Activated naive CD4-positive, alpha-beta T cell treated with anti-CD3 and anti-CD28 coated beads, Interleukin-2, amount 50 U/mL, for 24 hours (primary cell): ENCODE data around the gene MAGI1.
"Not testable (repeated sequence)": the region's sequence is repeated elsewhere in the genome, so short reads cannot be mapped to it uniquely, and the experiment has no call there.

Experiments used
- H3K27ac Mint-ChIP-seq: one replicate; pipeline ENCODE4 v1.8.0; 2021; ENCODE audit warnings: mild to moderate bottlenecking, mixed read lengths
- H3K27me3 Mint-ChIP-seq: one replicate; pipeline ENCODE4 v1.8.0; 2021; ENCODE audit warnings: mixed read lengths
- H3K36me3 Mint-ChIP-seq: one replicate; pipeline ENCODE4 v1.8.0; 2021; ENCODE audit warnings: mixed read lengths
- H3K4me1 Mint-ChIP-seq: one replicate; pipeline ENCODE4 v1.8.0; 2021; ENCODE audit warnings: mixed read lengths
- H3K4me3 Mint-ChIP-seq: one replicate; pipeline ENCODE4 v1.8.0; 2021; ENCODE audit warnings: mild to moderate bottlenecking, mixed read lengths
- H3K9me3 Mint-ChIP-seq: one replicate; pipeline ENCODE4 v1.8.0; 2021; ENCODE audit warnings: mixed read lengths

MAGI1 gene

GRCh38 chr3:65880350-65880749 lies 158.4 kb downstream of the MAGI1 start:
- Mint-ChIP-seq H3K36me3 (no peaks in the 10 kb centered on the region), H3K27me3 (no peaks in the 10 kb centered on the region), H3K27ac (no peak overlapping the region), H3K9me3 (peaks cover 5% of the 10 kb centered on the region), H3K4me3 (no peak overlapping the region), H3K4me1 (no peaks in the 10 kb centered on the region)

DNA sequence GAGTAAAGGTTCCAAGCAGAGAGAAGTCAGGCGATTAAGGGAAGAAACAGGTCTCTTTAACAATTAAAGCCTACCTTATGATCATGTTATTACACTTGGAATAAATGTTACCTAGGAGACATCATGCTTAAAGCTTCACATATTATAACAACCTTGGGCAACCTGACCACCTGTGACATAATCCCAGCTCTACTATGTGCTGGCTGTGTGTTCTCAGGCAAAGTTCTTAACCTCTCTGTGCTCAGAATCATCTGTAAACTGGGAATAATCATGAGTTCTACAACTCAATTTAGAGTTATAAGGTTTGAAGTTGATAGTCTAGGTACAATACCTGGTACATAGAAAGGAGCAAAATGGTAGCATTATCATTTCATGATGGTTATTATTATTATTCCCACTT lies 159.3 kb downstream of the MAGI1 start:
- no peaks in the 10 kb centered on the region for H3K36me3 Mint-ChIP-seq
- peaks cover 5% of the 10 kb centered on the region for H3K9me3 Mint-ChIP-seq
- H3K27ac Mint-ChIP-seq = no peak overlapping the region
- no peaks in the 10 kb centered on the region for H3K4me1 Mint-ChIP-seq
- H3K4me3 Mint-ChIP-seq = no peak overlapping the region
- H3K27me3 Mint-ChIP-seq = no peaks in the 10 kb centered on the region

DNA sequence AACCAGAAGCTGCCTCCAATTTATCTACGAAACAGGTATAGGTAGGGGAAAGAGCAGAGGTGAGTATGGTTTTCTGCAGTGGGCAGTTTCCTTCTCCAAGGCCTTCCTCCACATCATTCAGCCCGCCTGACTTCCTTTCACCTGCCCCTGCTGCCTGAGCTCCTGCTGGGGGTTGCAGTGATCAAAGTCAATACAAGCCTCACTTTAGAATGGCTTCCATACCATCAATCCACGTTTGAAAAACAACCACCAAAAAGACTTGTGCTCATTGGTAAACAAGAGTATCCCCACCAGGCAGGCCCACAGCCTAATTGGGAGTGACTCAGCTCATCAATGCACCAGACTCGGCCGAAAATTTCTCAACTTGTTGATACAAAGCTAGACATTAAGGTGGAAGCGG lies 159.9 kb downstream of the MAGI1 start:
- H3K9me3 Mint-ChIP-seq = peaks cover 5% of the 10 kb centered on the region
- no peak overlapping the region for H3K4me3 Mint-ChIP-seq
- H3K36me3 Mint-ChIP-seq = no peaks in the 10 kb centered on the region
- no peaks in the 10 kb centered on the region for H3K4me1 Mint-ChIP-seq
- no peak overlapping the region for H3K27ac Mint-ChIP-seq
- H3K27me3 Mint-ChIP-seq = no peaks in the 10 kb centered on the region

DNA sequence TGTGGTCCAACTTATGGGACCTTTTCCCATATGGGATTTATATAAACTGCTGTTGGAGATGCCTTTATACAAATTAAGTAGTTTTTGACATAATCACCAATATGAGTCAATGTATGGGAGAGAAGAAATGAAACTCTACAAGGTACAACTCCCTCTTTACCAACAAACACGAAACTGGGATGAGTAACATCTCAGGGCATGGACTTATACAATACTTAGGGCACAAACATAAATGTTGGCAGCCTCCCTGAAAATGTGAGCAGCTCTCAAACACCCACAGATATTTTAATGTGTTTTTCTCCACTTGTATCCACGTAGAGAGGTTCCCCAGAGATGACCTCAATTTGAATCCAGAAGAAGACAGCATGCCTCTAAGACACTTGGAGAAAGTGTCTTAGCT lies 161.6 kb downstream of the MAGI1 start:
- Mint-ChIP-seq H3K4me3 (no peak overlapping the region), H3K4me1 (no peaks in the 10 kb centered on the region), H3K9me3 (peaks cover 1% of the 10 kb centered on the region), H3K27me3 (no peaks in the 10 kb centered on the region), H3K27ac (no peak overlapping the region), H3K36me3 (no peaks in the 10 kb centered on the region)

DNA sequence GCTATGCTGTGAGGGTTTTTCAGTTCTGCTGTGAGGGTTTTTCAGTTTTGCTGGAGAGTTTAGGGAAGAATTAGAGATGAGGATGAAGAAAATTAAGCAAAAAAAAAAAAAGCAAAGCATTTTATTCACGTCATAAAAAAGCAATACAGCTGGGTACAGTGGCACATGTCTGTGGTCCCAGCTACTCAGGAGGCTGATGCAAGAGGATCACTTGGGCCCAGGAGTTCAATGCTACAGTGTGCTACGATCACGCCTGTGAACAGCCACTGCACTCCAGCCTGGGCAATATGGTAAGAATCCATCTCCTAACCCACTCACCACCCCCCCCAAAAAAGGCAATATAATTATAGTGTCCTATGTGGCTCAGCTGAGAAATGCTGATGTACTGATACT lies 162.7 kb downstream of the MAGI1 start:
- H3K9me3 Mint-ChIP-seq = no peaks in the 10 kb centered on the region
- H3K36me3 Mint-ChIP-seq = no peaks in the 10 kb centered on the region
- H3K27me3 Mint-ChIP-seq = no peaks in the 10 kb centered on the region
- H3K4me1 Mint-ChIP-seq = no peaks in the 10 kb centered on the region
- H3K27ac Mint-ChIP-seq = no peak overlapping the region
- no peak overlapping the region for H3K4me3 Mint-ChIP-seq

- Mint-ChIP-seq H3K4me1 (no peaks in the 10 kb centered on the region), H3K36me3 (no peaks in the 10 kb centered on the region), H3K4me3 (no peak overlapping the region), H3K9me3 (no peaks in the 10 kb centered on the region), H3K27ac (no peak overlapping the region), H3K27me3 (no peaks in the 10 kb centered on the region)
Observed at GRCh38 chr3:65875393-65876027, 163.2 kb downstream of the MAGI1 start.

GRCh38 chr3:65873869-65874268 lies 164.8 kb downstream of the MAGI1 start:
- Mint-ChIP-seq H3K9me3 (no peaks in the 10 kb centered on the region), H3K4me3 (no peak overlapping the region), H3K27ac (no peak overlapping the region), H3K36me3 (no peaks in the 10 kb centered on the region), H3K27me3 (no peaks in the 10 kb centered on the region), H3K4me1 (no peaks in the 10 kb centered on the region)

DNA sequence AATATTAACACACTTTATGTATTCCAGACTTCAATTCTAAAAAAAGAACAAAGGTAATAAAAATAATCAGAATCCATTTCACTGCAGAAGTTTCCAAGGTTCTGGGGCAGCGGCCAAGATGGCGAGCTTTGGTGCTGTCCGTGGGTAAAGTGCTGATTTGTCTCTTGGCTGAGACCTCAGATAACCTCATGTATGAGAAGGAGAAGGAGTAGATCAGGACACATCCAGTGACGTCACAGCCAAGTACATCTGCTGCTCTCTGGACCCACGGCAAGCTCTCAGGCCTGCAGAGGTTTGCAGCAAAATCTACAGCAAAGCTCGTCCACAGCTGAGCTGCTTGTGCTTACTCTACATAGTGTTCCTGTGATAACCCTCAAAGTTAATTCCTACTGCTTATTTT lies 165.7 kb downstream of the MAGI1 start:
- no peaks in the 10 kb centered on the region for H3K36me3 Mint-ChIP-seq

DNA sequence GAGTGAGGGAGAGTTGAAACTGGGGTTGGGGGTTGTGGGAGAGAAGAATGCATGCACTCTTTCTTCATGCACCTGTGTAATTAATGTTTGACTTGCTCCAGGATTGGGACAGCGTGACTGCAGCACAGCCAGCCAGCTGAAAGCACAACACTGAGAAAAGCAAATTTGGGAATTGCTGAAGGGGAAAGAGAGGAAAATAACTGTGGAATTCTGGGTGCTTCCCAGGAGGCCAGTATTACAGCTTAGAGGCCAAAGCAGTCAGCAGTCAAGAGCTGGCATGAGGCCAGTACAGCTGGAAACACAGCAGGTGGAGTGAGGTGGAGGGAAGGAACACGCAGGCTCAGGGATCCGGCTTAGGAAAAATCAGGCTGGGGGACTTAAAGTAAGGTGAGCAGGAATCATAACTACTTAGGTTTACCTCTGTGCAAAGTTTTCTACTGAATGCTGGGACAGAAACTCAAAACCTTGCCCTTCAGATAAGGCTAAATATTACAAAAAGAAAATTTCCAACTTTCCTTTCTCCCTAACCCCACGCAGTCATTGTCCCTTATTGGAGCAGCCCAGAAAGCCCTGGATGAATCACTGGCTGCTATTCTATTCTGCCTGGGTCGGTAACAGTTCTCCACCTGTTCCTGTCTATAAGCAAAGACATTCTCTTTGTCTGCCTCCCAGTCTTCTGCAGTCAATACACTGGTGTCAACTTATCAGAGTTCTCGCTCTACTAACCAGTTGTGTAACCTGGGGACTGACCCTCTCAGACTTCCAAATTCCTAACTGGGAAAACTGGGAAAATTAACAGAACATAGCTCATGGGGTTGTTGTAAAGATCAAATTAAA lies 167.2 kb downstream of the MAGI1 start:
- no peaks in the 10 kb centered on the region for H3K36me3 Mint-ChIP-seq
- no peak overlapping the region for H3K4me3 Mint-ChIP-seq
- no peaks in the 10 kb centered on the region for H3K27me3 Mint-ChIP-seq
- H3K9me3 Mint-ChIP-seq = no peaks in the 10 kb centered on the region
- no peak overlapping the region for H3K27ac Mint-ChIP-seq
- H3K4me1 Mint-ChIP-seq = no peaks in the 10 kb centered on the region

More for the DNA sequence above, 165.7 kb downstream of the MAGI1 start:
- H3K27me3 Mint-ChIP-seq = no peaks in the 10 kb centered on the region
- no peaks in the 10 kb centered on the region for H3K9me3 Mint-ChIP-seq
- no peak overlapping the region for H3K4me3 Mint-ChIP-seq
- H3K4me1 Mint-ChIP-seq = no peaks in the 10 kb centered on the region
- no peak overlapping the region for H3K27ac Mint-ChIP-seq

DNA sequence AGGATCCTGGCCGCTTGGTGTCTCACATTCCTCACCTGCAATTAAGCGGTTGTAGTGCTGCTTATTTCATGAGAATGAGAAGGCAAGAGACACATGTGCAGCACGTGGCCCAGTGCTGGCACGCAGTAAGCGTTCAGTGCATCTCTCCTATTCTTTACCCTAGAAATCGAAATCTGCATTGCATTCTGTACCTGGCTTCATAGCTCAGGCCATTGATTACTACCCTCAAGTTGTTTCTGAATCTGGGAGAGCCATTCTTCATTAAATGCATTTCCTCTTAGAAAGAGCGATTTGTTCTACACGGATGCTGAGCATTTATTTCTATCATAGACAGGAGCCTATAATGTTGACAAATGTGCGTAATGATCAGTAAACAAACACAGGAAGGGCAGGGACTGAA lies 168.9 kb downstream of the MAGI1 start:
- Mint-ChIP-seq H3K27me3 (no peaks in the 10 kb centered on the region), H3K36me3 (no peaks in the 10 kb centered on the region), H3K9me3 (no peaks in the 10 kb centered on the region), H3K27ac (no peak overlapping the region), H3K4me1 (no peaks in the 10 kb centered on the region), H3K4me3 (no peak overlapping the region)

GRCh38 chr3:65867463-65868210 lies 171.1 kb downstream of the MAGI1 start:
- Mint-ChIP-seq H3K36me3 (no peaks in the 10 kb centered on the region), H3K4me1 (no peaks in the 10 kb centered on the region), H3K9me3 (no peaks in the 10 kb centered on the region), H3K27me3 (no peaks in the 10 kb centered on the region), H3K4me3 (no peak overlapping the region), H3K27ac (no peak overlapping the region)

DNA sequence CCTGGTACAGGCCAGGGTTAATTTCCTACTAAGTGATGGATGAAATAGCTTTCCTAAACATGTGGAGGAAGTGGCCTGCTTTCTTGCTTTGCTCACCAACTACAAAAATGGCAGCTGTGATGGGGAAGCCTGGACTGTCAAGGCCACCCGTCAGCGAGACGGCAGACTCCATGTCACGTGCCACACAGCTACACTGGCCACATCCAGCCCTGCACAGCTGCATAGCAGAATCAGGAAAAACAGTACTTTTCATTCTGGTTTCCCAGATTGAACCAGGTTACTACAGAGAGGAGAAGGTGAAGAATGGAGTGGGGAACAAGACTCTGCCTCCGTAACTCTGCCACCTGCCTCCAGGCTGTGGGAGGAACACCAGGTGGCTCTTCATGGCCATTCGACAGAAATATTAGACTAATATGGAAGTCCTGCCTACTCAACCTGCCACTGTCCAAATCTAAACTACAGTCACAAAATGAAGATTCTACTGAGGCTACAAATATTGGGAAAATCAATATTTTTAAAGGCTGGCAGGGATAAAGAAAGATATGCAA lies 174.3 kb downstream of the MAGI1 start:
- H3K27me3 Mint-ChIP-seq = no peaks in the 10 kb centered on the region
- H3K4me3 Mint-ChIP-seq = no peak overlapping the region
- no peaks in the 10 kb centered on the region for H3K9me3 Mint-ChIP-seq
- no peak overlapping the region for H3K27ac Mint-ChIP-seq
- no peaks in the 10 kb centered on the region for H3K4me1 Mint-ChIP-seq
- no peaks in the 10 kb centered on the region for H3K36me3 Mint-ChIP-seq

- Mint-ChIP-seq H3K9me3 (no peaks in the 10 kb centered on the region), H3K27ac (no peak overlapping the region), H3K4me1 (no peaks in the 10 kb centered on the region), H3K27me3 (no peaks in the 10 kb centered on the region), H3K4me3 (no peak overlapping the region), H3K36me3 (no peaks in the 10 kb centered on the region)
Observed at GRCh38 chr3:65861718-65862117, 177.0 kb downstream of the MAGI1 start.

GRCh38 chr3:65859612-65860011 lies 179.1 kb downstream of the MAGI1 start:
- H3K4me1 Mint-ChIP-seq, H3K36me3 Mint-ChIP-seq, H3K27me3 Mint-ChIP-seq, H3K4me3 Mint-ChIP-seq, H3K9me3 Mint-ChIP-seq, H3K27ac Mint-ChIP-seq: not testable (repeated sequence)

GRCh38 chr3:65858749-65859148 lies 180.0 kb downstream of the MAGI1 start:
- Mint-ChIP-seq H3K4me1 (no peaks in the 10 kb centered on the region), H3K27ac (no peak overlapping the region), H3K36me3 (no peaks in the 10 kb centered on the region), H3K4me3 (no peak overlapping the region), H3K9me3 (no peaks in the 10 kb centered on the region), H3K27me3 (no peaks in the 10 kb centered on the region)

- no peaks in the 10 kb centered on the region for H3K4me1 Mint-ChIP-seq
Observed at GRCh38 chr3:65857327-65857726, 181.4 kb downstream of the MAGI1 start.

More at GRCh38 chr3:65857327-65857726, 181.4 kb downstream of the MAGI1 start:
- Mint-ChIP-seq H3K27me3 (no peaks in the 10 kb centered on the region), H3K36me3 (no peaks in the 10 kb centered on the region), H3K9me3 (no peaks in the 10 kb centered on the region), H3K27ac (no peak overlapping the region), H3K4me3 (no peak overlapping the region)
